Neural crest cell (in vitro differentiated cells): ENCODE data around the gene HLA-DMB. TPM values are rescaled to one million over a fixed set of nuclear protein-coding genes. Genes with fewer than 3 reads are reported as not detected.

Source experiments
- DNase-seq: peaks from one replicate; pipeline ENCODE4 v3.0.0; 2021; ENCODE audit warnings: low read depth, mixed read lengths, low spot score
- H3K27ac Mint-ChIP-seq: one replicate; pipeline ENCODE4 v1.8.0; 2021; ENCODE audit warnings: mild to moderate bottlenecking, mixed read lengths; ENCODE audit not compliant: unreplicated experiment
- H3K27me3 Mint-ChIP-seq: 2 replicates; pipeline ENCODE4 v1.8.0; 2021; ENCODE audit warnings: low read depth, mild to moderate bottlenecking, mixed read lengths
- H3K36me3 Mint-ChIP-seq: 2 replicates; pipeline ENCODE4 v1.8.0; 2021; ENCODE audit warnings: low read depth, mild to moderate bottlenecking, mixed read lengths
- H3K4me1 Mint-ChIP-seq: 2 replicates; pipeline ENCODE4 v1.8.0; 2021; ENCODE audit warnings: mixed read lengths
- H3K4me3 Mint-ChIP-seq: one replicate; pipeline ENCODE4 v1.8.0; 2021; ENCODE audit warnings: mild to moderate bottlenecking, mixed read lengths
- H3K9me3 Mint-ChIP-seq: 2 replicates; pipeline ENCODE4 v1.8.0; 2021; ENCODE audit warnings: mixed read lengths
- CTCF ChIP-seq: fragments of 200-600 bp; sonication (generic); conservative IDR thresholded peaks from 2 replicates; pipeline ENCODE4 v1.5.0; 2021; ENCODE audit warnings: antibody characterized with exemption, mild to moderate bottlenecking
- total RNA-seq: library from RNA; stranded (reverse); gene quantifications from 2 replicates; pipeline ENCODE4 v1.2.1, GENCODE V29; 2021

Gene HLA-DMB
- total RNA-seq, 1 donor from 2014 or later: 0.63 TPM

DNA sequence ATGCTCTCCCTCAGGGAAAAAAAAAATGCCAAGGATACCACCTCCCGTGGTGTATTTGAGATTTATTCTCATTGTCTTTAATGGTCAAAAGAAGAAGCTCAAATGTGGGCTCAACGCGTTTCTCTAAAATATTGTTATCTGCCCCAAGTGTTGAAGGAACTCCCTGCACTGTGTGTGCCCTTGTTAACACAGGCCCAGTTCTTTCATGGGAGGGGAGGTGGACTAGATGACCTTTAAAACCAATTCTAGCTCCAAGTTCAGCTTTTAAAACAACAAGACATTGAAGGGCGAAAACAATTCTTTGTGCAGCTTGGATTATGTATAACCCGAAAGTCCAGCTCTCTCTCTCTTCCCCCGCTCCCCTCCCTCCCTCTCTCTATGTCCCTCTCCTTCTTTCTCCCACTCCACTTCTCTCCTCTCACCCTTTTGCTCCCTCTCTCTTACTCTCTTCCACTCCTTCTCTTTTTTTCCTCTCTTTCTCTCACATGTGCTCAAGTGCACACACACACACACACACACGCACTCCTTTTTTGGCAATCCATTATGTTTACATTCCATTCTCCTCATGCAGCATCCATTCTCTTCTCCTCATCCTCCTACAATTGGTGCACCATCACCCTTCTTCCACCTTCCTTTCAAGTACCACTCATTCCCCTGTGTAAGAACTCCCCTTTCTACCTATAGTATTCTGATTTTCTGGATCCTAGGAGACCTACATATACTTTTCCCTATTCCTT is 8.5 kb downstream of the HLA-DMB start:
- Mint-ChIP-seq H3K27ac (no peak overlapping the region), H3K4me1 (no peaks in the 10 kb centered on the region), H3K4me3 (no peak overlapping the region), H3K36me3 (no peaks in the 10 kb centered on the region), H3K27me3 (peaks cover 78% of the 10 kb centered on the region), H3K9me3 (no peaks in the 10 kb centered on the region)
- no peak for TF ChIP-seq CTCF
- DNase-seq: no peak

GRCh38 chr6:32931211-32931610 is 9.6 kb downstream of the HLA-DMB start:
- Mint-ChIP-seq H3K27me3 (peaks cover 67% of the 10 kb centered on the region), H3K9me3 (peaks cover under 1% of the 10 kb centered on the region), H3K4me3 (no peak overlapping the region), H3K27ac (no peak overlapping the region), H3K36me3 (no peaks in the 10 kb centered on the region), H3K4me1 (no peaks in the 10 kb centered on the region)
- no peak for TF ChIP-seq CTCF
- DNase-seq: no peak

GRCh38 chr6:32922083-32922482 is 18.7 kb downstream of the HLA-DMB start:
- DNase-seq: no peak
- Mint-ChIP-seq H3K9me3 (peaks cover 3% of the 10 kb centered on the region), H3K4me1 (no peaks in the 10 kb centered on the region), H3K36me3 (no peaks in the 10 kb centered on the region), H3K4me3 (no peak overlapping the region), H3K27me3 (peaks cover 31% of the 10 kb centered on the region), H3K27ac (no peak overlapping the region)
- no peak for TF ChIP-seq CTCF

DNA sequence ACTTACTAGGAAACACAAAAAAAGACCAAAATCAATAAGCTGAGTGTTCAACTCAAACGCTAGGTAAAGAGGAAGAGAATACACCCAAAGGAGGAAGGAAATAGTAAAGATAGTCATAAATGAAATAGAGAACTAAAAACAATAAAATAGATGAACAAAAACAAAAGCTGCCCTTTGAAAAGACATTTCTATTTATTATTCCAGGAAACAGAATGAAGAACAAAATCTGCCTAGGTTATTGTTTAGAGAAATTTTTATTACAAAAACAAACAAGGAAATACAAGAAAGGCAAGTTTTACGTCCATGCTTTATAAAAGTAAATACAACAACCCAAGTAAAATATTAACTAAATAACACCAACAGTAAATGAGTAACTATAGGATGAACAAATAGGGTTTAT is 20.1 kb downstream of the HLA-DMB start:
- no peak for TF ChIP-seq CTCF
- no peaks in the 10 kb centered on the region for H3K4me1 Mint-ChIP-seq
- no peak overlapping the region for H3K4me3 Mint-ChIP-seq
- no peak overlapping the region for H3K27ac Mint-ChIP-seq
- peaks cover 43% of the 10 kb centered on the region for H3K27me3 Mint-ChIP-seq
- no peaks in the 10 kb centered on the region for H3K9me3 Mint-ChIP-seq
- no peaks in the 10 kb centered on the region for H3K36me3 Mint-ChIP-seq
- DNase-seq: no peak

DNA sequence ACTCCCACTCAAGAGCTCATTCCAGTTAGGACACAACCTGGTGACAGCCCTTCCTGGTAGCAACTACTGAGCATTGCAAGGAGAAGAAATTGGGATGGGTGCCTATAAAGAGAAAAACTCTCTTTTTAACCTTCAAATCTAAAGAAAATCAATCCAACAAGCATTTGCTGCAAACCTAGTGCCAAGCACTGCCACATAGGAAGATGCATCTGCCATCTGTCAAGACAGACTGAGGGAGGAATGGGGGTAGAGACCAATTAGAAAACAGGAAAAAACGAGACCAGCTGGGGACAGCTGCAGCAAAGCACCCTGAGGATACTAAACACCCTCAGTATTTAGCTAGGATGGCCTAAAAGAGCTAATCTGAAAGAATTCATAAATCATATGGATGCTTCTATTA is 27.9 kb downstream of the HLA-DMB start:
- Mint-ChIP-seq H3K4me1 (no peaks in the 10 kb centered on the region), H3K36me3 (no peaks in the 10 kb centered on the region)

More for the DNA sequence above, 27.9 kb downstream of the HLA-DMB start:
- no peak for DNase-seq
- H3K27ac Mint-ChIP-seq: no peak overlapping the region
- H3K27me3 Mint-ChIP-seq: peaks cover 32% of the 10 kb centered on the region
- H3K9me3 Mint-ChIP-seq: no peaks in the 10 kb centered on the region
- TF ChIP-seq CTCF: no peak
- no peak overlapping the region for H3K4me3 Mint-ChIP-seq
